Upper lobe of left lung (tissue), 4 donors: ENCODE data around the gene PTPRM.

Experiments used
- CTCF ChIP-seq, 6 experiments: fragments of 450-650 bp in 4 of 6; fragments of 200-600 bp in 2 of 6; sonication (generic) in 2 of 6; IDR thresholded peaks; one replicate each; pipeline ENCODE4 v1.5.1; 2016 to 2019; ENCODE audit warnings: antibody characterized with exemption in 6 of 6
- POLR2A ChIP-seq, 4 donors: fragments of 450-650 bp; IDR thresholded peaks; one replicate each; pipeline ENCODE4 v1.5.1; 2016 to 2017; ENCODE audit warnings: antibody characterized with exemption in 4 of 4, mild to moderate bottlenecking in 2 of 4

- no peak for TF ChIP-seq POLR2A (IDR thresholded peaks at IDR 0.05)
- no peak for TF ChIP-seq CTCF (IDR thresholded peaks at IDR 0.05)
These were observed 387.1 kb downstream of the PTPRM start for GRCh38 chr18:7954238-7954637.
